Tibial artery (tissue), 4 donors: ENCODE data around the gene TIMP1.
A peak's percentile ranks its signal among the peaks of the same experiment; 100 is the strongest.
"Not testable (repeated sequence)": the region's sequence is repeated elsewhere in the genome, so short reads cannot be mapped to it uniquely, and the experiment has no call there.

Source experiments
- DNase-seq, 2 donors: peaks; one replicate each; pipeline ENCODE4 v3.0.0-alpha.2; 2019
- H3K27ac ChIP-seq, 2 donors: fragments of 200-600 bp; sonication (generic) in 1 of 2; 1 replicate in 1 of 2; 2 replicates in 1 of 2; pipeline ENCODE4 v1.5.1; 2018 to 2019; ENCODE audit warnings: mild to moderate bottlenecking in 1 of 2
- H3K27me3 ChIP-seq, 2 donors: fragments of 200-600 bp; sonication (generic) in 1 of 2; one replicate each; pipeline versions ENCODE4 v1.5.1 to v1.6.0; 2016 to 2019
- H3K36me3 ChIP-seq, 3 donors: fragments of 200-600 bp; sonication (generic) in 2 of 3; one replicate each; pipeline ENCODE4 v1.5.1; 2016 to 2019; ENCODE audit warnings: mild to moderate bottlenecking in 2 of 3
- H3K4me1 ChIP-seq, 4 donors: fragments of 200-600 bp; sonication (generic) in 2 of 4; 1 replicate in 3 of 4; 2 replicates in 1 of 4; pipeline ENCODE4 v1.5.1; 2016 to 2019
- H3K4me3 ChIP-seq, 2 donors: fragments of 200-600 bp; sonication (generic) in 1 of 2; 1 replicate in 1 of 2; 2 replicates in 1 of 2; pipeline ENCODE4 v1.5.1; 2018 to 2019; ENCODE audit warnings: mild to moderate bottlenecking in 2 of 2
- H3K9me3 ChIP-seq, 3 donors: fragments of 200-600 bp; sonication (generic) in 1 of 3; one replicate each; pipeline ENCODE4 v1.5.1; 2016 to 2019
- CTCF ChIP-seq, 2 experiments: fragments of 200-600 bp in 1 of 2; fragments of 450-650 bp in 1 of 2; IDR thresholded peaks; one replicate each; pipeline ENCODE4 v1.5.1; 2017 to 2019; ENCODE audit warnings: antibody characterized with exemption in 2 of 2, mild to moderate bottlenecking in 1 of 2, moderate library complexity in 1 of 2
- intact Hi-C: fragments of 100-400 bp; cut with DNase I; formaldehyde crosslinking; loops from one replicate; pipeline ENCODE4 v1.15.0; 2023; ENCODE audit warnings: low total_unique reads

Gene TIMP1

GRCh38 chrX:47596256-47596655, 14.0 kb downstream of the TIMP1 start:
- no peak for TF ChIP-seq CTCF (IDR thresholded peaks at IDR 0.05)
- Histone ChIP-seq H3K4me1 (peaks cover 0 to 13% (median 3%) of the 10 kb centered on the region in 4 donors), H3K9me3 (peaks cover 0 to 30% (median 28%) of the 10 kb centered on the region in 3 donors), H3K27ac (peak overlapping the region; percentile 49 to 63), H3K36me3 (no peaks in the 10 kb centered on the region), H3K4me3 (no peak overlapping the region), H3K27me3 (no peaks in the 10 kb centered on the region)
- DNase-seq: no peak
- intact Hi-C loops: no loop called here

GRCh38 chrX:47597222-47597621, 15.0 kb downstream of the TIMP1 start:
- Histone ChIP-seq H3K4me1 (peaks cover 0 to 13% (median 3%) of the 10 kb centered on the region in 4 donors), H3K27me3 (no peaks in the 10 kb centered on the region), H3K27ac (no peak overlapping the region), H3K4me3 (no peak overlapping the region), H3K36me3 (no peaks in the 10 kb centered on the region), H3K9me3 (peaks cover 0 to 32% (median 28%) of the 10 kb centered on the region in 3 donors)
- intact Hi-C loops: no loop called here
- no peak for TF ChIP-seq CTCF (IDR thresholded peaks at IDR 0.05)
- no peak for DNase-seq

GRCh38 chrX:47603125-47603524, 20.9 kb downstream of the TIMP1 start:
- H3K4me1 ChIP-seq, H3K4me3 ChIP-seq, H3K36me3 ChIP-seq, H3K27me3 ChIP-seq, H3K27ac ChIP-seq, DNase-seq, intact Hi-C loops: not testable (repeated sequence)
- peaks cover 0 to 20% (median 11%) of the 10 kb centered on the region in 3 donors for H3K9me3 ChIP-seq

GRCh38 chrX:47605024-47605423, 22.8 kb downstream of the TIMP1 start:
- peaks cover 0 to 14% (median 4%) of the 10 kb centered on the region in 3 donors for H3K9me3 ChIP-seq
- H3K36me3 ChIP-seq: no peaks in the 10 kb centered on the region
- H3K27ac ChIP-seq: no peak overlapping the region
- H3K4me3 ChIP-seq: no peak overlapping the region
- intact Hi-C loops: no loop called here
- H3K4me1 ChIP-seq: no peaks in the 10 kb centered on the region
- no peak for DNase-seq
- TF ChIP-seq CTCF (IDR thresholded peaks at IDR 0.05): no peak
- no peaks in the 10 kb centered on the region for H3K27me3 ChIP-seq

GRCh38 chrX:47607091-47607490, 24.9 kb downstream of the TIMP1 start:
- no peaks in the 10 kb centered on the region for H3K4me1 ChIP-seq
- no peak overlapping the region for H3K27ac ChIP-seq
- DNase-seq: no peak
- no peaks in the 10 kb centered on the region for H3K36me3 ChIP-seq
- TF ChIP-seq CTCF (IDR thresholded peaks at IDR 0.05): no peak
- H3K27me3 ChIP-seq: no peaks in the 10 kb centered on the region
- no peak overlapping the region for H3K4me3 ChIP-seq
- intact Hi-C loops: no loop called here
- H3K9me3 ChIP-seq: no peaks in the 10 kb centered on the region

GRCh38 chrX:47608130-47608810, 26.0 kb downstream of the TIMP1 start:
- Histone ChIP-seq H3K4me1 (no peaks in the 10 kb centered on the region), H3K9me3 (no peaks in the 10 kb centered on the region), H3K27ac (no peak overlapping the region), H3K4me3 (no peak overlapping the region), H3K36me3 (no peaks in the 10 kb centered on the region), H3K27me3 (no peaks in the 10 kb centered on the region)
- intact Hi-C loops: no loop called here
- no peak for TF ChIP-seq CTCF (IDR thresholded peaks at IDR 0.05)
- DNase-seq: no peak
